CD4-positive, alpha-beta memory T cell (primary cell): ENCODE results near the gene C10orf62. TPM values are rescaled to one million over a fixed set of nuclear protein-coding genes. Genes with fewer than 3 reads are reported as not detected.

Experiments used
- CTCF ChIA-PET: fragments of 350-600 bp; sonication (Branson Sonifier 250); formaldehyde crosslinking; loops from one replicate; lab custom pipeline; 2021; ENCODE audit warnings: inconsistent platforms; ENCODE audit not compliant: partially characterized antibody; lab: Charles Lee
- POLR2A ChIA-PET: fragments of 350-600 bp; sonication (Branson Sonifier 250); formaldehyde crosslinking; loops from one replicate; lab custom pipeline; 2021; ENCODE audit not compliant: partially characterized antibody; lab: Charles Lee
- DNase-seq, 5 donors: peaks; one replicate each; pipeline versions ENCODE4 v3.0.0 to v3.0.0-alpha.2; 2020 to 2022; ENCODE audit warnings: mixed read lengths in 1 of 5
- H3K27ac ChIP-seq: one replicate; pipeline ENCODE4 v1.7.0; 2013; ENCODE audit warnings: low read depth, low read length
- H3K27me3 ChIP-seq: 2 replicates; pipeline ENCODE4 v1.7.0; 2013; ENCODE audit warnings: mild to moderate bottlenecking, low read length, moderate library complexity; ENCODE audit not compliant: insufficient read depth
- H3K36me3 ChIP-seq: 2 replicates; pipeline ENCODE4 v1.7.0; 2013; ENCODE audit warnings: mild to moderate bottlenecking, low read length, moderate library complexity; ENCODE audit not compliant: insufficient read depth
- H3K4me1 ChIP-seq: 2 replicates; pipeline ENCODE4 v1.7.0; 2013; ENCODE audit warnings: mild to moderate bottlenecking, low read length, moderate library complexity; ENCODE audit not compliant: insufficient read depth
- H3K4me3 ChIP-seq, 2 donors: one replicate each; pipeline ENCODE4 v1.7.0; 2013; ENCODE audit warnings: low read length in 2 of 2, mild to moderate bottlenecking in 1 of 2
- H3K9me3 ChIP-seq, 2 donors: one replicate each; pipeline ENCODE4 v1.7.0; 2013; ENCODE audit warnings: low read length in 2 of 2, control low read depth in 1 of 2; ENCODE audit not compliant: control insufficient read depth in 1 of 2
- H3K27ac Mint-ChIP-seq, 7 donors: one replicate each; pipeline ENCODE4 v1.8.0; 2020 to 2021; ENCODE audit warnings: mixed read lengths in 7 of 7, mild to moderate bottlenecking in 6 of 7, inconsistent platforms in 3 of 7, moderate library complexity in 3 of 7
- H3K27me3 Mint-ChIP-seq, 2 donors: one replicate each; pipeline ENCODE4 v1.8.0; 2020 to 2021; ENCODE audit warnings: mixed read lengths in 2 of 2
- H3K36me3 Mint-ChIP-seq, 2 donors: one replicate each; pipeline ENCODE4 v1.8.0; 2020 to 2021; ENCODE audit warnings: mixed read lengths in 2 of 2, inconsistent platforms in 1 of 2, mild to moderate bottlenecking in 1 of 2
- H3K4me1 Mint-ChIP-seq, 4 donors: one replicate each; pipeline ENCODE4 v1.8.0; 2020 to 2021; ENCODE audit warnings: mixed read lengths in 4 of 4, mild to moderate bottlenecking in 1 of 4
- H3K4me3 Mint-ChIP-seq, 8 donors: one replicate each; pipeline ENCODE4 v1.8.0; 2020 to 2021; ENCODE audit warnings: mixed read lengths in 8 of 8, mild to moderate bottlenecking in 7 of 8, moderate library complexity in 6 of 8, inconsistent platforms in 3 of 8
- H3K9me3 Mint-ChIP-seq, 8 donors: one replicate each; pipeline ENCODE4 v1.8.0; 2020 to 2021; ENCODE audit warnings: mixed read lengths in 8 of 8, mild to moderate bottlenecking in 5 of 8, inconsistent platforms in 3 of 8, moderate library complexity in 1 of 8
- intact Hi-C: fragments of 100-400 bp; cut with micrococcal nuclease; formaldehyde crosslinking; loops from one replicate; pipeline ENCODE4 v1.15.1; 2023
- polyA plus RNA-seq, 2 donors: library from polyadenylated mRNA; unstranded; fragments of 300-500 nt; fragmentation: Illumina TruSeq; gene quantifications; one replicate each; pipeline ENCODE4 v1.2.3, GENCODE V29; 2021
- total RNA-seq, 2 experiments: library from RNA; stranded (reverse); gene quantifications; one replicate each; pipeline ENCODE4 v1.2.3, GENCODE V29; 2021

The C10orf62 gene
- total and polyA plus RNA-seq, 4 experiments from 2014 or later, result not detected

DNA sequence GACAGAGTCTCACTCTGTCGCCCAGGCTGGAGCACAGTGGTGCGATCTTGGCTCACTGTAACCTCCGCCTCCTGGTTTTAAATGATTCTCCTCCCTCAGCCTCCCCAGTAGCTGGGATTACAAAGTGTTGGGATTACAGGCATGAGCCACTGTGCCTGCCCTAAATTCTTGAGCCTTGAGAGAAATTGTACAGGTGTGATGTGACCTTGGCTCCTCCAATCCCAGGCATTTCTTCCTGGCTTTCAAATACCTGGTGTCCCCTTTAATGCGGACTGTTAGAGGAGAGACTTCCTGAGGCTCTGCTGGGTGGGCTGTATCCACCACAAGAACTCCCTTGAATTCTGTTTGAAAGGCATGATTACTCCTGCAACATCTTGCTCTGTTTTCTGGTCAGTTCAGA is 28.8 kb downstream of the C10orf62 start:
- CTCF ChIA-PET, result interaction anchor here (0.7 kb wide), 1 partner anchor 155 kb away, joined by 4 read pairs; no protein-coding TSS in a partner anchor
- Mint-ChIP-seq H3K36me3 (no peaks in the 10 kb centered on the region), H3K4me3 (no peak overlapping the region), H3K4me1 (no peaks in the 10 kb centered on the region), H3K27ac (no peak overlapping the region), H3K27me3 (no peaks in the 10 kb centered on the region), H3K9me3 (no peaks in the 10 kb centered on the region)
- DNase-seq, result no peak
- Histone ChIP-seq H3K27ac (no peak overlapping the region), H3K4me1 (no peaks in the 10 kb centered on the region), H3K4me3 (no peak overlapping the region), H3K27me3 (no peaks in the 10 kb centered on the region), H3K36me3 (no peaks in the 10 kb centered on the region), H3K9me3 (no peaks in the 10 kb centered on the region)
- POLR2A ChIA-PET, result no interaction called here
- intact Hi-C loops, result no loop called here

GRCh38 chr10:97618733-97619132 is 29.2 kb downstream of the C10orf62 start:
- Mint-ChIP-seq H3K4me3 (no peak overlapping the region), H3K9me3 (no peaks in the 10 kb centered on the region), H3K27ac (no peak overlapping the region), H3K4me1 (no peaks in the 10 kb centered on the region), H3K36me3 (no peaks in the 10 kb centered on the region), H3K27me3 (no peaks in the 10 kb centered on the region)
- POLR2A ChIA-PET, result no interaction called here
- Histone ChIP-seq H3K4me1 (no peaks in the 10 kb centered on the region), H3K36me3 (no peaks in the 10 kb centered on the region), H3K9me3 (no peaks in the 10 kb centered on the region), H3K27me3 (no peaks in the 10 kb centered on the region), H3K4me3 (no peak overlapping the region), H3K27ac (no peak overlapping the region)
- DNase-seq, result no peak
- CTCF ChIA-PET, result interaction anchor here (0.7 kb wide), 1 partner anchor 156 kb away, joined by 4 read pairs; no protein-coding TSS in a partner anchor
- intact Hi-C loops, result no loop called here

DNA sequence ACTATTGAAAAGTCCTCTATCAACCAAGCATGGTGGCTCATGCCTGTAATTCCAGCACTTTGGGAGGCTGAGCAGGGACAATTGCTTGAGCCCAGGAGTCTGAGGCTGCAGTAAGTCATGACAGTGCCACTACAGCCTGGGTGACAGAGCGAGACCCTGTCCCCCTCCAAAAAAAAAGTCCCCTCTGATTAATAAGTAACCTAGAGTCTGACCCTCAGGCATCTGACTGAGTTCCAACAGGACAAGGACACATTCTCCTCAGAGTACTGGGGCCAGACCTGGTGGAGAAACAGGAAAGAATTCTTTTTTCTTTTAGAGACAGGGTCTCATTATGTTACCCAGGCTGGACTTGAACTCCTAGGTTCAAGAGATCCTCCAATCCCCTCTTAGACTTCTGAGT is 33.8 kb downstream of the C10orf62 start:
- ChIA-PET POLR2A (no interaction called here), CTCF (no interaction called here)
- intact Hi-C loops, result no loop called here

DNA sequence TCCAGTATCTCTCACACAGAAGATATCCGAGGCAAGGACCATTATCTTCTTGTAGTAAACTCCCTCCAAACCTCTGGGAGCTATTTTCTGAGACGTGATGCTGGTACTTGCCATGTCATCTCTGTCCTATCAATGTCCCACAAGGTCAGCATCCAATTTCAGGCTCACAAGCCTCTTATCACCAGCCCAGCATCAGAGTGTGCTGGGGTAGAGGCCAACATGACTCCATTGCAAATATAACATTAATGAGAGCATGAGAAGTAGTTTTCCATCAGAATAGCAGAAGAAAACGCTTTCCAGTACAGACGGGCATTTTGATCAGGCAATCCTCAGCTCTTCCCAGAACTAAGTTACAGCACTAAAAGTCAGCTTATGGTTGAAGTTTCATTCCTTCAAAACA is 38.2 kb downstream of the C10orf62 start:
- Histone ChIP-seq H3K9me3 (no peaks in the 10 kb centered on the region), H3K36me3 (no peaks in the 10 kb centered on the region), H3K4me1 (peaks cover 4% of the 10 kb centered on the region), H3K27ac (no peak overlapping the region), H3K27me3 (no peaks in the 10 kb centered on the region), H3K4me3 (no peak overlapping the region)
- Mint-ChIP-seq H3K36me3 (no peaks in the 10 kb centered on the region), H3K9me3 (no peaks in the 10 kb centered on the region), H3K4me1 (peaks cover 2 to 4% (median 3%) of the 10 kb centered on the region in 4 donors), H3K4me3 (no peak overlapping the region), H3K27me3 (no peaks in the 10 kb centered on the region), H3K27ac (no peak overlapping the region)
- intact Hi-C loops, result no loop called here
- DNase-seq, result no peak
- POLR2A ChIA-PET, result no interaction called here
- CTCF ChIA-PET, result no interaction called here

More for the DNA sequence above, 33.8 kb downstream of the C10orf62 start:
- no peaks in the 10 kb centered on the region for H3K36me3 Mint-ChIP-seq
- Histone ChIP-seq H3K36me3 (no peaks in the 10 kb centered on the region), H3K9me3 (no peaks in the 10 kb centered on the region), H3K4me1 (no peaks in the 10 kb centered on the region), H3K27me3 (no peaks in the 10 kb centered on the region), H3K27ac (no peak overlapping the region), H3K4me3 (no peak overlapping the region)
- no peaks in the 10 kb centered on the region for H3K9me3 Mint-ChIP-seq
- DNase-seq, result no peak
- no peak overlapping the region for H3K27ac Mint-ChIP-seq
- no peaks in the 10 kb centered on the region for H3K4me1 Mint-ChIP-seq
- H3K27me3 Mint-ChIP-seq, result no peaks in the 10 kb centered on the region
- no peak overlapping the region for H3K4me3 Mint-ChIP-seq

DNA sequence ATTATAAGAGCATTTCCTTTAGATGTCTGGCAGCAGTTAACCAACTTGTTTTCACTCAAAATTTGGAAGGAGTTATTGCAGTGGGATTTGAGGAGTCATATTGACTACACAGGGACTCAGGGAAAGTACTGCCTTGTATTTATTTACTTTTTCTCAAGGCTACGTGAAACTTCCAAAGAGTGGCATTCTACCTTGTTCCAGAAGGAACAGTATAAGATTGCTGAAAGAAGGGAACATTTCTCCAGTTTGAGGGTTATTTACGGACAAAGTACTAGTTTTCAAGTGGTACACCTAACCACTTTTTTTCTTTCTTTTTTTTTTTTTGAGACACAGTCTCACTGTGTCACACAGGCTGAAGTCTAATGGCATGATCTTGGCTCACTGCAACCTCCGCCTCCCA is 38.7 kb downstream of the C10orf62 start:
- POLR2A ChIA-PET, result no interaction called here
- Histone ChIP-seq H3K27me3 (no peaks in the 10 kb centered on the region), H3K4me1 (peaks cover 7% of the 10 kb centered on the region), H3K9me3 (no peaks in the 10 kb centered on the region), H3K4me3 (no peak overlapping the region), H3K27ac (no peak overlapping the region), H3K36me3 (no peaks in the 10 kb centered on the region)
- intact Hi-C loops, result no loop called here
- Mint-ChIP-seq H3K27ac (no peak overlapping the region), H3K27me3 (no peaks in the 10 kb centered on the region), H3K4me3 (no peak overlapping the region), H3K4me1 (peaks cover 5 to 8% (median 7%) of the 10 kb centered on the region in 4 donors), H3K9me3 (peaks cover 0 to under 1% (median 0%) of the 10 kb centered on the region in 8 donors), H3K36me3 (peaks cover 0 to 1% of the 10 kb centered on the region in 2 donors)
- CTCF ChIA-PET, result no interaction called here
- no peak for DNase-seq

DNA sequence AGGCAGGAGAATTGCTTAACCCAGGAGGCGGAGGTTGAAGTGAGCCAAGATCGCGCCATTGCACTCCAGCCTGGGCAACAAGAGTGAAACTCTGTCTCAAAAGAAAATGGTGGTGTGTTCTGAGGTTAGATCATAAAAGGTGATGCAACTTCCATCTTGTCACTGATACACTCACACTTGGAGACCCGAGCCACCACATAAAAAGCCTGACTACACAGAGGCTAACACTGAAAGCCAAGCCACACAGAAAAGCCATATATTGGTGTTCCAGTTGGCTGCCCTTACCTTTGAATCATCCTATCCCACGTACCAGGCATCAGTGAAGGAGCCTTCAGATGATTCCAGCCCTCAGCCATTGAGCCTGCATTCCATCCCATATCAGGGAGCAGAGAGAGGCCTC is 39.8 kb downstream of the C10orf62 start:
- Mint-ChIP-seq H3K4me3 (no peak overlapping the region), H3K27me3 (no peaks in the 10 kb centered on the region), H3K4me1 (peaks cover 7 to 19% (median 14%) of the 10 kb centered on the region in 4 donors), H3K9me3 (peaks cover 0 to 4% (median 0%) of the 10 kb centered on the region in 8 donors), H3K36me3 (peaks cover 0 to 5% of the 10 kb centered on the region in 2 donors), H3K27ac (no peak overlapping the region)
- H3K4me3 ChIP-seq, result no peak overlapping the region
- CTCF ChIA-PET, result no interaction called here
- H3K27me3 ChIP-seq, result no peaks in the 10 kb centered on the region
- H3K27ac ChIP-seq, result no peak overlapping the region
- no peaks in the 10 kb centered on the region for H3K9me3 ChIP-seq
- H3K4me1 ChIP-seq, result peaks cover 10% of the 10 kb centered on the region
- DNase-seq, result no peak
- POLR2A ChIA-PET, result no interaction called here
- intact Hi-C loops, result no loop called here
- no peaks in the 10 kb centered on the region for H3K36me3 ChIP-seq

DNA sequence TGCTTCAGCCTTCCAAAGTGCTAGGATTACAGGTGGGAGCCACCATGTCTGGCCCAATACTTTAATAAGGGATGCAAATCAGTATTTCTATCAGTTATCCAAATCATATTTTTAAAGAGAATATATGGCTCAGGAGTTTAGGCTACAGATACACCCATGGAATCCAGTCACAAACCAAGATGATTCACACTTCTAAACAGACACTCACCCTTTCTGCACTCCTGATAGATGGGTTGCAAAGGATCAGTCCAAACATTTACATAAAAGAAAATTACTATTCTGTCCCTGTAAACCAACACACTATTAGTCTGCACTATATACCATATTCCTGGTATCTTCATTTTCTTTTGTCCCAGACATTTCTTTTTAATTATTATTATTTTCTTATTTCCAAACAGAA is 41.6 kb downstream of the C10orf62 start:
- H3K27ac Mint-ChIP-seq, result no peak overlapping the region
- H3K9me3 ChIP-seq, result no peaks in the 10 kb centered on the region
- peaks cover 10% of the 10 kb centered on the region for H3K4me1 ChIP-seq
- H3K4me3 ChIP-seq, result no peak overlapping the region
- no peak overlapping the region for H3K4me3 Mint-ChIP-seq
- no peaks in the 10 kb centered on the region for H3K27me3 Mint-ChIP-seq
- peaks cover 7 to 19% (median 14%) of the 10 kb centered on the region in 4 donors for H3K4me1 Mint-ChIP-seq
- DNase-seq, result no peak
- ChIA-PET CTCF (interaction anchor here (1.2 kb wide), 1 partner anchor 46 kb away, joined by 3 read pairs; no protein-coding TSS in a partner anchor), POLR2A (interaction anchor here (1.3 kb wide), 1 partner anchor 10 kb away, joined by 4 read pairs; no protein-coding TSS in a partner anchor)
- H3K9me3 Mint-ChIP-seq, result peaks cover 0 to 4% (median 0%) of the 10 kb centered on the region in 8 donors
- H3K36me3 ChIP-seq, result no peaks in the 10 kb centered on the region
- H3K27ac ChIP-seq, result no peak overlapping the region
- intact Hi-C loops, result loop anchor here (5.0 kb wide), 1 partner anchor 204 kb away; the partner anchor contains the start of gene PGAM1
- no peaks in the 10 kb centered on the region for H3K27me3 ChIP-seq
- peaks cover 0 to 5% of the 10 kb centered on the region in 2 donors for H3K36me3 Mint-ChIP-seq
